ENCODE measurements around the gene RGS10.
"Not testable (repeated sequence)": the region's sequence is repeated elsewhere in the genome, so short reads cannot be mapped to it uniquely, and the experiment has no call there.

The RGS10 gene

DNA sequence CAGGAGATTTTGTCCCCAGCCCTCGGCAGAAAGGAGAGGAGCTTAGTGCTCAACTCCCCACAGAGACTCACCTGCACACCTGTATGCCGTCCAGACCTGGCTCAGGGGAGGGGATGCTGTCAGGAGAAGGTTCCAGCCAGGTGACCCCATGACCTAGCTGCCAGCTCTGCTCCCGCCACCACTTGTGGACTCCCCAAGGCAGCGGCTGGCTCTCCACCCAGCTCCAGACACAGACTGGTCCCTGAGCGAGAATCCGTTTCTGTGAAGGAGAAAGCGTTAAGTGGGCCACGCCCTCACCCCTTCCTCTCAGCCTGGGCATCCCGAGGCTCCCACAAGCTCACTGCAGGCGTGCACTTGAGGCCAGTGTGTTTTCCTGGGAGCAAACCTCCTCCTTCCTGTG lies 76.4 kb downstream of the RGS10 start:
- DNase-seq: no peak

DNA sequence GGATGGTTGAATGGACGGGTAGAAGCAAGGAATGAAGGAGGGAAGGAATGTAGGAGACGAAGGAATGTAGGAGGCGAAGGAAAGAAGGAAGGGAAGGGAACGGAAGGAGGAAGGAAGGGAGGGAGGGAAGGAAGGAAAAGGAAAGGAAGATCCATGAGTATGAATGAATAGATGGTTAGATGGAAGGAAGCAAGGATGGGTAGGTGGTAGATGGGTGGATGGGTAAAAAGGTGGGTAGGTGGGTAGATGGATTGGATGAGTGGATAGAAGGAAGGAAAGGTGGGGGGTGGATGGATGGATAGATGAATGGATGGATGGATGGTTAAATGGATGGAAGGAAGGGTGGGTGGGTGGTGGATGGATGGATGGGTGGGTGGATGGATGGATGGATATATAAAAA lies 77.4 kb downstream of the RGS10 start:
- DNase-seq: no peak

- not testable (repeated sequence) for DNase-seq
These were observed 79.3 kb downstream of the RGS10 start for GRCh38 chr10:119463195-119463594.

GRCh38 chr10:119462773-119463172 lies 79.7 kb downstream of the RGS10 start:
- no peak for DNase-seq

DNA sequence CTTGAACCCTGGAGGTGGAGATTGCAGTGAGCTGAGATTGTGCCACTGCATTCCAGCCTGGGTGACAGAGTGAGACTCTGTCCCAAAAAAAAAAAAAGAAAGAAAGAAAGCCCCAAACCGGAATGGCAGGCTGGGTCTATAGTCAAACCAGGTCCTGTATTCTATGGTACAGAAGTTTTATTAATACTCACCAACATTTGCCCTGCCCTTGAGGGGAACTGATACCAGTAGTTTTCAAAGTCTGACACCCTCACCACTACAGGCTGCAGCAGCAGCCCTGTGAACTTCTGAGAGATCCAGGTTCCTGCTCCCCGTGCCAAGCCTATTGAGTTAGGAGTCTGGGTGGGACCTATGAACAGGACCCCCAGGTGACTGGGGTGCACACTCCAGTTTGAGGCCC lies 80.6 kb downstream of the RGS10 start:
- DNase-seq: no peak

DNA sequence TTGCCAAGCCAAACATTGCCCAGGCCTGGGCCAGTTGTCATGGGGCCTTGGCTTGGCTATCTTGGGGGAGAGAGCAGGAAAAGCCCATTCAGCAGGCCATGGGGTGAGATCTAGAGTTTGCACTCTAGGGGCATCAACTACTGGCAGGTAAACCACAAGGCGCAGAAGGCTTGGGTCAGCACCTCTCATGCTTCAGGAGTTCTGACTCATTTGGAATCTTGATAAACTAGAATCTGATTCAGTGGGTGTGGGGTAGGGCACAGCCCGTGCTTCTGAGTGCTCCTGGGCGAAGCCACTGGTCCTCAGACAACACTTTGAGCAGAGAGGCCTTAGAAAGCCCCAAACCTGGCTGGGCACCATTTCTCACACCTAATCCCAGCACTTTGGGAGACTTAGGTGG lies 81.1 kb downstream of the RGS10 start:
- no peak for DNase-seq

GRCh38 chr10:119460369-119461195 lies 81.9 kb downstream of the RGS10 start:
- no peak for DNase-seq

GRCh38 chr10:119459681-119460340 lies 82.7 kb downstream of the RGS10 start:
- DNase-seq: no peak

GRCh38 chr10:119457966-119458766 lies 84.4 kb downstream of the RGS10 start:
- DNase-seq: no peak

- no peak for DNase-seq
These were observed 86.1 kb downstream of the RGS10 start for GRCh38 chr10:119456435-119456810.

DNA sequence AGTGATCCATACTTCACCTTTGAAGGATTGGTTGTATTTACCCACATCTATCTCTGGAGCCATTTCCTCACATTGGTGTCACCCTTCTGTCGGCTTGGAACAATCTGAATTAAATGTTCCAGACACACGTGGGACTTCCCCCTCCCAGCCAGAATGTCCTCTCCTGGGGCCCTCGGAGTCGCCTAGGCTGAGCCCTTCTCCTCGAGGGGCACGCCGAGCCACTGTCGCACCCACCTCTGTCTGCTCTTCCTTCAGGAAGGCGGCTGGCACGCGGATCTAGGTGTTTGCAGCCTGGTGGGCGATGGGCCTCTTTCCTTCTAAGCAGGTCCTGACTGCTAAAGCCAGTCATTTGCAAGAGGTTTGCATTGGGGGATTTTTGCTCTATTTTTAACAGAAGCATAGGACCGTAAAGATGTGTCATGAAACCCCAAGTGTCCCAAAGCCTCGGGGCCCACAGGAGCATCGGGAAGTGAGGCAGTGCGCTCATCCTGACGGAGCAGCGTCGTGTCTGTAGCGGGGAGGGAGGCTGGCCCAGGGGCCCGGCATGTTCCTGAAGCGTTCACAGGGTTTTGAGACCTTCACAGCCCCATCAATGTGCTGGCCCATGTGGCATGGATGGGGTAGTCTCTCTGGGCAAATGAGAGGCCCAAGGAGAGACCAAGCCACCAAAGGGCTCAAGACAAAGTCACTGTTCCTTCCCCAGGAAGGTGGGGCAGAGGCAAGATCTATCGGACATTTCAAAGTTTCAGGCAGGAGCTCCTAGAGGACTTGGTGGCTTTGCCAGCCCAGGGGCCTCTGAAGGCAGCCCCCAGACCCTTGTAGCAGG lies 86.7 kb downstream of the RGS10 start:
- no peak for DNase-seq

- DNase-seq: no peak
These were observed 87.5 kb downstream of the RGS10 start for GRCh38 chr10:119454990-119455389.

GRCh38 chr10:119454316-119454715 lies 88.2 kb downstream of the RGS10 start:
- DNase-seq: no peak

DNA sequence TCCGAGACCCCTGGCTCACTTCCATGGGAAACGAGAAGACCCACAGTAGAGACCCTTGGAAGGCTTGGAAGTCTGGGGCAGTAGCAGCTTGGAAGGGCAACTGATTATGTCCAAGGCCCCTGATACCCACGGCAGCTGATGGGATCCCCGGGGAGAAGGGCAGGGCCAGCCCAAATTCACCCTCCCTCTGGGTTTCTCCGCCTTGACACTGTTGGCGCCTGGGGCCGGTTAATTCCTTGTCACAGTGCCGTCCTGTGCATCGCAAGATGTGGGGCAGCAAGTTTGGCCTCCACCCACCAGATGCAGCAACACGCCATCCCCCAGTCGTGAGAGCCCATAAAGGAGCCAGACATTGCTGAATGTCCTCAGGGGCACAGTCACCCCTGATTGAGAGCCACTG lies 89.2 kb downstream of the RGS10 start:
- no peak for DNase-seq

- DNase-seq: no peak
These were observed 90.1 kb downstream of the RGS10 start for GRCh38 chr10:119452396-119452795.

DNA sequence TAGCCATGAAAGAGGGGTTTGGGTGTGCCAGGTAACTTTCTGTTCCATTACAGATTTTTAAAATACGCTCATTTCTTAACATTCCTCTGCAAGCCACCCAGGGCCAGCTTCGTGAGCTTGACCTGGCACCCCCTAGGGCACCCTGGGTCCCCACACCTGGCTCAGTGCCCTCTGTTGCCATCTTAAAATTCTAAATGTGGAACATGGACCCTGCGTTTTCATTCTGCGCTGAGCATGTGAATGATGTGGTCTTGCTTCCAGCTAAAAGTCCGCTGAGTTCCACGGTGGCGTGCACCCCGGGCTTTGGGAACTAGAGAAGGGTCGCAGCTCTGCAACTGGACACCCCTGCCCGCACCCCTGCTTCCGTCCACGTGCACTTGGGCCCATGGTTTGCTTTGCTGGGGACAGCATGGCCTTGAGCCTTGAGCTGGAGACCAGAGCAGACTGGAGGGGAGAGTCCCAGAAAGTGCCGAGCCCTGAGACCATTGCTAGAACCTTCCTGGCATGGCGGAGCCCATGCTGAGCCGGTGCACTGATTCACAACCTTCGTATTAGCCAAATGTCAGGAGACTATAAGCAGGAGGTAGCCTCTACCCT lies 91.1 kb downstream of the RGS10 start:
- DNase-seq: no peak

DNA sequence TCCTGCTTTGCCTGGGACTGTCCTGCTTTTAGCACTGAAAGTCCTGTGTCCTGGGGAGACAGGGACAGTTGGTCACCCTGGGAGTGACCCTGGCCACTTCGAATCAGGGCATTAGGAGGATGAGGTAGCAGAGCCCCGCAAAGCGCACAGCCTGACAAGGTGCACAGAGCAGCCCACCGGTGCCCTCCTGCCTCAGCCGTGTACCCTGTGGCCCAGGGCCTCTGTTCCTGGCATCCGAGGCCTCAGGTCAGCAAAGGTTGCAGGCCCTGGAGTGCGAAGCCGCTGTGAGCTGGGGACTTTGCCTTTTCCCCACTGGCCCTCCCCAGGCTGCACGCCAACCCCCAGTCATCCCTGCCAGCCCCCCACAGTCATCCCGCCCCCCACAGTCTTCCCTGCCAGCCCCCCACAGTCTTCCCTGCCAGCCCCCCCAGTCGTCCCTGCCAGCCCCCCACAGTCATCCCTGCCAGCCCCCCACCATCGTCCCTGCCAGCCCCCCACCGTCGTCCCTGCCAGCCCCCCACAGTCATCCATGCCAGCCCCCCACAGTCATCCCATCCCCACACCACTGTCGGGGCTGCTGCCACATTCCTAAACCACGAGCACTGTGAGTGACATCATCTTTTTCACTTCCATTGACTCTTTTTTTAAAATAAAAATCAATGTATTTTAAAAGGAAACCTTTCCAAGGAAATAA lies 91.8 kb downstream of the RGS10 start:
- no peak for DNase-seq
